ENCODE data around the gene PLXNB2.

The PLXNB2 gene

GRCh38 chr22:50244420-50245213 lies 62.8 kb downstream of the PLXNB2 start, which contains the start of gene TUBGCP6 (continued):
- 0 out of 2 replicates have a peak, but pooled peaks have one; percentile 13 for TF ChIP-seq ZBTB6 (tag by site-specific recombination; IDR thresholded peaks at IDR 0.05)
- peak; percentile 92 for TF ChIP-seq SP2 (tag by site-specific recombination; IDR thresholded peaks at IDR 0.05)
- no peak for TF ChIP-seq ZNF624 (tag by site-specific recombination; IDR thresholded peaks at IDR 0.05)
- 0 out of 2 replicates have a peak, but pooled peaks have one; percentile 21 for TF ChIP-seq ZNF837 (tag by site-specific recombination; IDR thresholded peaks at IDR 0.05)
- peak; percentile 75 for TF ChIP-seq ZBTB17 (tag by site-specific recombination; IDR thresholded peaks at IDR 0.05)
- TF ChIP-seq ZNF518A (tag by site-specific recombination; conservative IDR thresholded peaks at IDR 0.05; ENCODE audit: low read depth) = peak; percentile 72
- TF ChIP-seq ZNF521 (tag by site-specific recombination; IDR thresholded peaks at IDR 0.05) = no peak
- no peak for TF ChIP-seq ZNF280C (tag by site-specific recombination; IDR thresholded peaks at IDR 0.05)
- peak; percentile 52; the same call in 1 of the 2 replicates for TF ChIP-seq YY2 (tag by site-specific recombination; IDR thresholded peaks at IDR 0.05)
- TF ChIP-seq ZNF621 (tag by site-specific recombination; IDR thresholded peaks at IDR 0.05) = no peak
- peak; percentile 90 for TF ChIP-seq ZXDB (tag by site-specific recombination; IDR thresholded peaks at IDR 0.05)
- TF ChIP-seq ZNF341 (tag by site-specific recombination; IDR thresholded peaks at IDR 0.05; ENCODE audit: low read depth) = no peak
- no peak for TF ChIP-seq REST (tag by site-specific recombination; IDR thresholded peaks at IDR 0.05)
- TF ChIP-seq HOXC10 (CRISPR knock-in tag; IDR thresholded peaks at IDR 0.05) = no peak
- peak; percentile 92; the same call in 1 of the 2 replicates for TF ChIP-seq ZNF704 (tag by site-specific recombination; IDR thresholded peaks at IDR 0.05)
- no peak for TF ChIP-seq ZNF645 (tag by site-specific recombination; IDR thresholded peaks at IDR 0.05)
- peak; percentile 53 for TF ChIP-seq OSR2 (tag by site-specific recombination; IDR thresholded peaks at IDR 0.05)
- TF ChIP-seq GLIS1 (tag by site-specific recombination; IDR thresholded peaks at IDR 0.05) = peak; percentile 36
- no peak for TF ChIP-seq ZNF175 (tag by site-specific recombination; IDR thresholded peaks at IDR 0.05)
- peak; percentile 45; the same call in 1 of the 2 replicates for TF ChIP-seq ZNF10 (tag by site-specific recombination; IDR thresholded peaks at IDR 0.05)
- no peak for TF ChIP-seq ZFHX2 (tag by site-specific recombination; conservative IDR thresholded peaks at IDR 0.05)
- peak; percentile 86; the same call in 1 of the 2 replicates for TF ChIP-seq ZNF785 (tag by site-specific recombination; IDR thresholded peaks at IDR 0.05)
- peak; percentile 79; the same call in 1 of the 2 replicates for TF ChIP-seq ZNF76 (tag by site-specific recombination; IDR thresholded peaks at IDR 0.05; ENCODE audit: borderline replicate concordance, low read depth)
- TF ChIP-seq KLF17 (tag by site-specific recombination; IDR thresholded peaks at IDR 0.05) = peak; percentile 93

Measured in HEK293 (cell line).